ENCODE data around the gene GRM8.

DNA sequence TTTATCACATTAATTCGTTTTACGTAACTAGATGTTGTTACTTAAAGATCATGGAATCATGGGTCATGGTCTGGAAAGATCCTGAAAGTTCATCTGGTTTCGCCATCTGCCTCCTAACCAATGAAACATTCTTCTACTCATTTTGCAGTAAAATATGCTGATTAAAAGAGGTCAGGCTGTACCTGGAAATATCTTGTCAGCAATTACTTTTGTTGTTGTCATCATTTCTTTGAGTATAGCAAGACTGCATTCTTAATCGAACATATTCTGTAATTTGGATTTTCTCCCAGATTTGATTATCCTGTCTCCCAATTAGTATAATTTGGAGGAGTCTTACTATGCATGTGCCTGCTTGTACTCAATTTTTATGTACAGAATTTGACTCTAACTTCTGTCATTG lies 833.7 kb downstream of the GRM8 start:
- TF ChIP-seq, protein P1, sequence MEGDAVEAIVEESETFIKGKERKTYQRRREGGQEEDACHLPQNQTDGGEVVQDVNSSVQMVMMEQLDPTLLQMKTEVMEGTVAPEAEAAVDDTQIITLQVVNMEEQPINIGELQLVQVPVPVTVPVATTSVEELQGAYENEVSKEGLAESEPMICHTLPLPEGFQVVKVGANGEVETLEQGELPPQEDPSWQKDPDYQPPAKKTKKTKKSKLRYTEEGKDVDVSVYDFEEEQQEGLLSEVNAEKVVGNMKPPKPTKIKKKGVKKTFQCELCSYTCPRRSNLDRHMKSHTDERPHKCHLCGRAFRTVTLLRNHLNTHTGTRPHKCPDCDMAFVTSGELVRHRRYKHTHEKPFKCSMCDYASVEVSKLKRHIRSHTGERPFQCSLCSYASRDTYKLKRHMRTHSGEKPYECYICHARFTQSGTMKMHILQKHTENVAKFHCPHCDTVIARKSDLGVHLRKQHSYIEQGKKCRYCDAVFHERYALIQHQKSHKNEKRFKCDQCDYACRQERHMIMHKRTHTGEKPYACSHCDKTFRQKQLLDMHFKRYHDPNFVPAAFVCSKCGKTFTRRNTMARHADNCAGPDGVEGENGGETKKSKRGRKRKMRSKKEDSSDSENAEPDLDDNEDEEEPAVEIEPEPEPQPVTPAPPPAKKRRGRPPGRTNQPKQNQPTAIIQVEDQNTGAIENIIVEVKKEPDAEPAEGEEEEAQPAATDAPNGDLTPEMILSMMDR (IDR thresholded peaks at IDR 0.05), result no peak
- TF ChIP-seq POLR2A (IDR thresholded peaks at IDR 0.05; ENCODE audit: low read depth), result no peak
